ENCODE results near the gene BTBD2. TPM values are rescaled to one million over a fixed set of nuclear protein-coding genes. Genes with fewer than 3 reads are reported as not detected.

Gene BTBD2
- polyA plus RNA-seq, 3 donors, result 2.8 to 36.0 (median 3.3) TPM

- WGBS (ENCODE audit: insufficient coverage), result 43% methylated on average over 14 of the region's 22 CpGs
- Histone ChIP-seq H2AFZ (ENCODE audit: insufficient read depth, low read depth, low read length, poor library complexity, severe bottlenecking) (peak overlapping the region; percentile 36), H3K27ac (ENCODE audit: low read depth in 1 of 2, low read length in 2 of 2) (no peak overlapping the region), H3K4me1 (ENCODE audit: control insufficient read depth in 1 of 2, insufficient read depth in 2 of 2, low read length in 2 of 2) (peaks cover 44 to 52% of the 10 kb centered on the region in 2 donors), H3K4me3 (replicated peaks in 1 of 3; ENCODE audit: low read depth in 2 of 3, low read length in 3 of 3) (peak overlapping the region in 1 of 3 experiments; percentile 43), H3K9me3 (replicated peaks in 1 of 2; ENCODE audit: control insufficient read depth in 1 of 2, insufficient read depth in 1 of 2, low read length in 2 of 2) (no peaks in the 10 kb centered on the region), H3K4me2 (replicated peaks; ENCODE audit: extremely low read depth, low read length, poor library complexity, severe bottlenecking) (peak overlapping the region; percentile 57), H3K27me3 (ENCODE audit: control insufficient read depth in 2 of 2, insufficient read depth in 2 of 2, low read length in 2 of 2) (no peaks in the 10 kb centered on the region), H3K36me3 (replicated peaks in 1 of 2; ENCODE audit: control insufficient read depth in 1 of 2, insufficient read depth in 2 of 2, low read length in 2 of 2) (no peaks in the 10 kb centered on the region), H3K79me2 (ENCODE audit: insufficient read depth, low read length) (no peaks in the 10 kb centered on the region), H4K20me1 (ENCODE audit: insufficient read depth, low read length) (no peaks in the 10 kb centered on the region), H3K9ac (ENCODE audit: insufficient read depth, low read length, poor library complexity, severe bottlenecking) (no peak overlapping the region)
- peaks cover 30% of the 10 kb centered on the region for H3K4me1 Mint-ChIP-seq
- H3K9me3 Mint-ChIP-seq, result no peaks in the 10 kb centered on the region
- intact Hi-C loops (cut with micrococcal nuclease), result no loop called here
- peak overlapping the region; percentile 55 to 59 for H3K4me3 Mint-ChIP-seq
- peak overlapping the region in 1 of 7 donors; percentile 76 for H3K27ac Mint-ChIP-seq
- no peak for DNase-seq
- H3K27me3 Mint-ChIP-seq (ENCODE audit: low read depth in 3 of 3), result peaks cover 0 to 3% (median 2%) of the 10 kb centered on the region in 3 donors
- TF ChIP-seq CTCF (IDR thresholded peaks at IDR 0.05), result no peak
- no peaks in the 10 kb centered on the region for H3K36me3 Mint-ChIP-seq
These were observed 40.7 kb upstream of the BTBD2 start for GRCh38 chr19:2055931-2056836.

GRCh38 chr19:2054763-2055162, 39.2 kb upstream of the BTBD2 start:
- Histone ChIP-seq H3K4me3 (replicated peaks in 1 of 3; ENCODE audit: low read depth in 2 of 3, low read length in 3 of 3) (no peak overlapping the region), H3K9me3 (replicated peaks in 1 of 2; ENCODE audit: control insufficient read depth in 1 of 2, insufficient read depth in 1 of 2, low read length in 2 of 2) (no peaks in the 10 kb centered on the region), H3K36me3 (replicated peaks in 1 of 2; ENCODE audit: control insufficient read depth in 1 of 2, insufficient read depth in 2 of 2, low read length in 2 of 2) (no peaks in the 10 kb centered on the region), H3K27me3 (ENCODE audit: control insufficient read depth in 2 of 2, insufficient read depth in 2 of 2, low read length in 2 of 2) (no peaks in the 10 kb centered on the region), H3K4me1 (ENCODE audit: control insufficient read depth in 1 of 2, insufficient read depth in 2 of 2, low read length in 2 of 2) (peaks cover 32 to 41% of the 10 kb centered on the region in 2 donors), H3K79me2 (ENCODE audit: insufficient read depth, low read length) (peaks cover 12% of the 10 kb centered on the region), H3K9ac (ENCODE audit: insufficient read depth, low read length, poor library complexity, severe bottlenecking) (no peak overlapping the region), H3K27ac (ENCODE audit: low read depth in 1 of 2, low read length in 2 of 2) (no peak overlapping the region), H3K4me2 (replicated peaks; ENCODE audit: extremely low read depth, low read length, poor library complexity, severe bottlenecking) (no peak overlapping the region), H2AFZ (ENCODE audit: insufficient read depth, low read depth, low read length, poor library complexity, severe bottlenecking) (no peak overlapping the region), H4K20me1 (ENCODE audit: insufficient read depth, low read length) (peaks cover 10% of the 10 kb centered on the region)
- peaks cover 0 to 3% (median 2%) of the 10 kb centered on the region in 3 donors for H3K27me3 Mint-ChIP-seq (ENCODE audit: low read depth in 3 of 3)
- H3K27ac Mint-ChIP-seq, result peak overlapping the region in 2 of 7 donors; percentile 41 to 46
- DNase-seq, result no peak
- H3K9me3 Mint-ChIP-seq, result no peaks in the 10 kb centered on the region
- no peak overlapping the region for H3K4me3 Mint-ChIP-seq
- 90% methylated on average over 8 of the region's 8 CpGs for WGBS (ENCODE audit: insufficient coverage)
- intact Hi-C loops (cut with micrococcal nuclease), result no loop called here
- peaks cover 0 to under 1% of the 10 kb centered on the region in 2 donors for H3K36me3 Mint-ChIP-seq
- H3K4me1 Mint-ChIP-seq, result peaks cover 21% of the 10 kb centered on the region
- no peak for TF ChIP-seq CTCF (IDR thresholded peaks at IDR 0.05)
